Stomach (tissue), 4 donors: ENCODE measurements around the gene PLEKHA5.

Experiments
- CTCF ChIP-seq, 7 experiments: fragments of 450-650 bp in 4 of 7; fragments of 200-600 bp in 3 of 7; sonication (generic) in 3 of 7; IDR thresholded peaks; one replicate each; pipeline ENCODE4 v1.5.1; 2016 to 2019; ENCODE audit warnings: antibody characterized with exemption in 7 of 7, control low read depth in 2 of 7, mild to moderate bottlenecking in 1 of 7
- EP300 ChIP-seq: sonication (generic); formaldehyde crosslinking; IDR thresholded peaks from one replicate; pipeline ENCODE4 v1.6.1; 2017; ENCODE audit warnings: antibody characterized with exemption
- POLR2A ChIP-seq, 4 donors: fragments of 450-650 bp; IDR thresholded peaks; one replicate each; pipeline ENCODE4 v1.6.1; 2016; ENCODE audit warnings: antibody characterized with exemption in 4 of 4, control low read depth in 2 of 4, mild to moderate bottlenecking in 1 of 4, moderate library complexity in 1 of 4
- POLR2AphosphoS5 ChIP-seq, 3 donors: sonication (generic); formaldehyde crosslinking; IDR thresholded peaks; one replicate each; pipeline ENCODE4 v1.6.1; 2016; ENCODE audit warnings: antibody characterized with exemption in 3 of 3

GRCh38 chr12:19394385-19394784 lies 264.9 kb downstream of the PLEKHA5 start:
- TF ChIP-seq POLR2A (IDR thresholded peaks at IDR 0.05), result no peak
- TF ChIP-seq CTCF (IDR thresholded peaks at IDR 0.05), result no peak
- TF ChIP-seq EP300, result no peak
- no peak for TF ChIP-seq POLR2AphosphoS5 (IDR thresholded peaks at IDR 0.05)
